Measurements from ENCODE around the gene REX1BD. TPM values are rescaled to one million over a fixed set of nuclear protein-coding genes. Genes with fewer than 3 reads are reported as not detected.
A peak's percentile ranks its signal among the peaks of the same experiment; 100 is the strongest.

REX1BD gene
- total and polyA plus RNA-seq, 2 of the 13 experiments (the other 11 are each of a cell fraction or from before 2014, with no cell fraction given): 7.5 to 25.4 TPM

DNA sequence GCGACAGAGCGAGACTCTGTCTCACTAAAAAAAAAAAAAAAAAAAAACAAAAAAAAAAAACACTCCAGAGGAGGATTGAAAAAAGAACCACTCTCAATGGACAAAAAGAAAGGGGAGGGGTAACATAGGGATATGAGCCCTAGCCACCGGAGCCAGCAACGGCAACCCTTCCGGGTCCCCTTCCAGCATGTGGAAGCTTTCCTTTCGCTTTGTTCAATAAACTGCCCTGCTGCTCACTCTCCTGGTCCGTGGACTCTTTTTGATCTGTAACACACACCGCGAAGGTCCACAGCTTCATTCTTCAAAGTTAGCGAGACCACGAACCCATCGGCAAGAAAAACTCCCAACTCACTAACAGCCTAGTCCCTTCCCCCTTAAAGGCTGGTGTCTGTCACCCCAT, 1.0 kb upstream of the REX1BD start:
- no peaks in the 10 kb centered on the region for H4K20me1 ChIP-seq (ENCODE audit: insufficient read depth, low read length)
- DNase-seq (ENCODE audit: low spot score) (peak; percentile 43), FAIRE-seq (no peak), ATAC-seq (peak; percentile 5)
- no TSS peak for BruUV-seq (replicated peaks)
- no peaks in the 10 kb centered on the region for H3K9me3 ChIP-seq (ENCODE audit: low read length)
- in situ Hi-C loops (cut with HindIII; ENCODE audit: extremely low pct_ligation_motif_present, low pct_unique_long_range_greater_than_20kb): no loop called here
- no peaks in the 10 kb centered on the region for H3K79me2 ChIP-seq (ENCODE audit: insufficient read depth, low read length)
- 7% methylated on average over 12 of the region's 12 CpGs for WGBS (ENCODE audit: low lambda C conversion rate)
- intact Hi-C loops (cut with micrococcal nuclease; ENCODE audit: unreplicated experiment): no loop called here
- peaks cover 33% of the 10 kb centered on the region for H3K4me1 ChIP-seq (ENCODE audit: insufficient read depth, low read length)
- H3K36me3 ChIP-seq (replicated peaks in 1 of 2; ENCODE audit: control insufficient read depth in 1 of 2, insufficient read depth in 2 of 2, low read length in 2 of 2): no peaks in the 10 kb centered on the region
- CTCF ChIA-PET (ENCODE audit: low intra/inter-chr PET ratio, low total read pairs): interaction anchor here (1.2 kb wide), 1 partner anchor 118 kb away, joined by 3 read pairs; no protein-coding TSS in a partner anchor
- H3K9ac ChIP-seq (ENCODE audit: insufficient read depth, low read depth, low read length): peak overlapping the region; percentile 75
- TF ChIP-seq ZFP90 (CRISPR knock-in tag; IDR thresholded peaks at IDR 0.05; ENCODE audit: borderline replicate concordance) (0 out of 2 replicates have a peak, but pooled peaks have one; percentile 43), RBFOX2 (IDR thresholded peaks at IDR 0.05; ENCODE audit: low read depth, low read length) (0 out of 2 replicates have a peak, but pooled peaks have one; percentile 33), ZFP82 (CRISPR knock-in tag; IDR thresholded peaks at IDR 0.05; ENCODE audit: borderline replicate concordance) (0 out of 2 replicates have a peak, but pooled peaks have one; percentile 4), EZH2 (conservative IDR thresholded peaks at IDR 0.05; ENCODE audit: low read depth, low read length) (no peak), ZBTB7B (CRISPR knock-in tag; IDR thresholded peaks at IDR 0.05) (0 out of 2 replicates have a peak, but pooled peaks have one; percentile 13), GATA4 (IDR thresholded peaks at IDR 0.05; ENCODE audit: borderline replicate concordance, low read depth) (0 out of 2 replicates have a peak, but pooled peaks have one; percentile 25), ZNF441 (CRISPR knock-in tag; IDR thresholded peaks at IDR 0.05; ENCODE audit: borderline replicate concordance) (no peak), PHF21A (CRISPR knock-in tag; IDR thresholded peaks at IDR 0.05) (0 out of 2 replicates have a peak, but pooled peaks have one; percentile 34), POLR2A (IDR thresholded peaks at IDR 0.05; ENCODE audit: insufficient read depth in 1 of 2, low read depth in 2 of 2, low read length in 2 of 2) (0 out of 4 replicates have a peak, but pooled peaks of 1 of the 2 experiments have one; percentile 47), ZFX (CRISPR knock-in tag; IDR thresholded peaks at IDR 0.05; ENCODE audit: low read depth) (0 out of 2 replicates have a peak, but pooled peaks have one; percentile 28), PAX8 (CRISPR knock-in tag; IDR thresholded peaks at IDR 0.05; ENCODE audit: borderline replicate concordance) (0 out of 2 replicates have a peak, but pooled peaks have one; percentile 32), ASH2L (IDR thresholded peaks at IDR 0.05; ENCODE audit: insufficient read length, low read depth, low read length) (no peak), NCOR1 (IDR thresholded peaks at IDR 0.05; ENCODE audit: borderline replicate concordance, low read length) (no peak), EEA1 (CRISPR knock-in tag; IDR thresholded peaks at IDR 0.05; ENCODE audit: borderline replicate concordance) (no peak), PPARG (CRISPR knock-in tag; conservative IDR thresholded peaks at IDR 0.05) (no peak), PHF20 (CRISPR knock-in tag; IDR thresholded peaks at IDR 0.05) (0 out of 2 replicates have a peak, but pooled peaks have one; percentile 35), SIN3A (IDR thresholded peaks at IDR 0.05; ENCODE audit: borderline replicate concordance, low read depth, low read length) (peak; percentile 17; the same call in 1 of the 2 replicates)
- TF ChIP-seq, protein P1, sequence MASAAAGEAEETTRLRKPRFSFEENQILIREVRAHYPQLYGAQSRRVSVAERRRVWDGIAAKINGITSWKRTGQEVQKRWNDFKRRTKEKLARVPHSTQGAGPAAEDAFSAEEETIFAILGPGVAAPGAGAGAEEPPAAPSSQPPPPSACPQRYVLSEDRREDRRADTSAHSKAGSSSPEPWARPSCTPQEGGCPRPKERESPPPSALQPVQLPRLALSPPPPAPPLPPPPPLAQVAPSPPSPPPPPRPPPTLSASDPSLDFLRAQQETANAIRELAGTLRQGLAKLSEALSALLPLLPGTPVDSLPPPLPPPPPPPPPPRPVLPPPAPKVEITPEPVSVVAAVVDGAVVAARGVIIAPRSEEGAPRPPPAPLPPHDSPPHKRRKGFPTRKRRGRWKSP (CRISPR knock-in tag; IDR thresholded peaks at IDR 0.05): peak; percentile 53; the same call in 1 of the 2 replicates
- H3K4me3 ChIP-seq (replicated peaks in 1 of 3; ENCODE audit: insufficient read depth in 1 of 3, low read depth in 2 of 3, low read length in 3 of 3): peak overlapping the region; percentile 59 to 85 (median 68)
- peaks cover 0 to 2% of the 10 kb centered on the region in 2 experiments; a peak in 1 of 5 replicates for H3K27me3 ChIP-seq (ENCODE audit: control insufficient read depth in 1 of 2, insufficient read depth in 2 of 2, low read length in 2 of 2)
- peak overlapping the region; percentile 92 for H3K27ac ChIP-seq (ENCODE audit: extremely low read length, insufficient read depth, low read length)
- no peak overlapping the region for H2AFZ ChIP-seq (ENCODE audit: low read length)
- POLR2A ChIA-PET: interaction anchor here (0.7 to 3.2 kb wide), 20 partner anchors 9 to 253 kb away, joined by 3 to 74 read pairs (median 6); partner anchors contain the start of genes ELL, KXD1, SSBP4 and UBA52
- peak overlapping the region; percentile 96 for H3K4me2 ChIP-seq (ENCODE audit: low read depth, low read length)
